Type B pancreatic cell (in vitro differentiated cells): ENCODE measurements around the gene CIRBP. TPM values are rescaled to one million over a fixed set of nuclear protein-coding genes. Genes with fewer than 3 reads are reported as not detected.
A peak's percentile ranks its signal among the peaks of the same experiment; 100 is the strongest.

Source experiments
- DNase-seq: peaks from one replicate; pipeline ENCODE4 v3.0.0; 2021; ENCODE audit warnings: mixed read lengths; ENCODE audit not compliant: unreplicated experiment; ENCODE audit errors: extremely low spot score
- H3K27ac Mint-ChIP-seq: 2 replicates; pipeline ENCODE4 v1.8.0; 2021; ENCODE audit warnings: mild to moderate bottlenecking, mixed read lengths
- H3K27me3 Mint-ChIP-seq: 2 replicates; pipeline ENCODE4 v1.8.0; 2021; ENCODE audit warnings: mixed read lengths
- H3K36me3 Mint-ChIP-seq: 2 replicates; pipeline ENCODE4 v1.8.0; 2021; ENCODE audit warnings: mixed read lengths
- H3K4me1 Mint-ChIP-seq: one replicate; pipeline ENCODE4 v1.8.0; 2021; ENCODE audit warnings: mixed read lengths; ENCODE audit not compliant: unreplicated experiment
- H3K4me3 Mint-ChIP-seq: 2 replicates; pipeline ENCODE4 v1.8.0; 2021; ENCODE audit warnings: mild to moderate bottlenecking, mixed read lengths
- H3K9me3 Mint-ChIP-seq: 2 replicates; pipeline ENCODE4 v1.8.0; 2021; ENCODE audit warnings: mixed read lengths
- total RNA-seq: library from RNA; stranded (reverse); gene quantifications from 2 replicates; pipeline ENCODE4 v1.2.1, GENCODE V29; 2021; ENCODE audit warnings: low replicate concordance
- TF ChIP-seq, protein P1 (sequence below): fragments of 200-600 bp; sonication (generic); conservative IDR thresholded peaks from 2 replicates; pipeline ENCODE4 v1.5.0; 2021; ENCODE audit warnings: antibody characterized with exemption, mild to moderate bottlenecking

Gene CIRBP
- total RNA-seq, 1 donor from 2014 or later: 421 TPM

DNA sequence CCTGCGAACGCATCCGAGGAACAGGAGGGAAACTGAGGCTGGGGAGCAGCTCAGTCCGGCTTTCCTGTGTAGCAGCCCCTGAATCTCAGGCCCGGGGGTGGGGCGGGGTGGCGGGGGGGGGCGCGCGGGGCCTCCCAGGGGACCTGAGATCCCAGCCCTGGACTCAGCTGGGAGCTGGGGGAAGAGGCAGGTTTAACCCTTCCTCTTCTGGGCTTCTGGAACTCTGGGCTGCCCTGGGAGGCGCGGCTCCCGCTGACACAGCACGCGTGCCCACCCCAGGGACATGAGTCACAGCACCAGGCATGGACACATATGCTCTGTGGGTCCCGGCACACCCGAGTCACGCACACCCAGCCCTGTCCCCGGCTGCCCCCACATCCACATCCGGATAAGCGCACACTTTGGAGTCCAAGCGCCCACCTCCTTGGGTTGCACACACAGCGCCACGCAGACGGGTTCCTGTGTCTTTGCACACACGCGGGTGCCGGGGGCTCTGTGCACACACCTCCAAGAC is 3.5 kb upstream of the CIRBP start:
- Mint-ChIP-seq H3K27me3 (peaks cover 3% of the 10 kb centered on the region), H3K36me3 (peaks cover 1% of the 10 kb centered on the region), H3K27ac (peak overlapping the region; percentile 97), H3K4me3 (peak overlapping the region; percentile 80), H3K9me3 (no peaks in the 10 kb centered on the region), H3K4me1 (peaks cover 31% of the 10 kb centered on the region)
- TF ChIP-seq, protein P1, sequence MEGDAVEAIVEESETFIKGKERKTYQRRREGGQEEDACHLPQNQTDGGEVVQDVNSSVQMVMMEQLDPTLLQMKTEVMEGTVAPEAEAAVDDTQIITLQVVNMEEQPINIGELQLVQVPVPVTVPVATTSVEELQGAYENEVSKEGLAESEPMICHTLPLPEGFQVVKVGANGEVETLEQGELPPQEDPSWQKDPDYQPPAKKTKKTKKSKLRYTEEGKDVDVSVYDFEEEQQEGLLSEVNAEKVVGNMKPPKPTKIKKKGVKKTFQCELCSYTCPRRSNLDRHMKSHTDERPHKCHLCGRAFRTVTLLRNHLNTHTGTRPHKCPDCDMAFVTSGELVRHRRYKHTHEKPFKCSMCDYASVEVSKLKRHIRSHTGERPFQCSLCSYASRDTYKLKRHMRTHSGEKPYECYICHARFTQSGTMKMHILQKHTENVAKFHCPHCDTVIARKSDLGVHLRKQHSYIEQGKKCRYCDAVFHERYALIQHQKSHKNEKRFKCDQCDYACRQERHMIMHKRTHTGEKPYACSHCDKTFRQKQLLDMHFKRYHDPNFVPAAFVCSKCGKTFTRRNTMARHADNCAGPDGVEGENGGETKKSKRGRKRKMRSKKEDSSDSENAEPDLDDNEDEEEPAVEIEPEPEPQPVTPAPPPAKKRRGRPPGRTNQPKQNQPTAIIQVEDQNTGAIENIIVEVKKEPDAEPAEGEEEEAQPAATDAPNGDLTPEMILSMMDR: no peak
- DNase-seq: no peak

DNA sequence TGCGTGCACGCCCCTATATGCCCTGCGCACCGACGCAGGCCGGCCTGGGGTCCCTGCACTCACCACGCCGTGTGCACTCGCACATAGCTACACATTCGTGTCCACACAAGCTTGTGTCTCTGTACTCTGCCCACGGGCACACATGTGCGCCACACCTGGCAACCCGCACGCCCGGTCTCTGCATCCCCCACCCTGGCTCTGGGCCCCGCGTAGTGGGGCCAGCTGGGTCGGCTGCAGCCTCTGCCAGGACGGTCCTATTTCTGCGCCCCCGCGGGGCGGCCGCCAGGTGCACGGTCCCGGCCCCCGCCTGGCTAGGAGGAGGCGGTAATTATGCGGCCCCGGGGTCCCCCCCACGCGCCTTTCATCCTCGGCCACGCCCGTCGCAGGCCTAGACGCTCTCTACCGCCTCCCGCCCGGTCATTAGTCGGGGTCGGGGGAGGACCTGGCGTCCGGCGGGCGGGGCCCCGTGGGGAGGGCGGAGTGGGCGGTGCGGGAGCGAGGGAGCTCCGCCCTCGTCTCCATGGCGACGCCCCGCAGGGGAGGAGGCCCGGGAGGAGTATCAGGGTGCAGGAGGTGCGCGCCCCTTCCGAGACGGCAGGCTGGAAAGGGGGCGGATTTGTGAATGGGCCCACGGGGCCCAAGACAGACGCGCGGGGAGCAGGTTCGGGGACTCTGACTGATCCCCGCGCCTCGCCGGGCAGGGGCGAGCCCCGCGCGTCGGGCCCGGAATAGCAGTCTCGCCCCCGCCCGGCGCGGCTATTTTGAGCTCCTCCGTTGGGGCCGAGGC is 2.8 kb upstream of the CIRBP start:
- TF ChIP-seq, protein P1: no peak
- no peak for DNase-seq
- peak overlapping the region; percentile 97 for H3K27ac Mint-ChIP-seq
- H3K36me3 Mint-ChIP-seq: peaks cover 7% of the 10 kb centered on the region
- H3K4me3 Mint-ChIP-seq: peak overlapping the region; percentile 71
- no peaks in the 10 kb centered on the region for H3K9me3 Mint-ChIP-seq
- H3K4me1 Mint-ChIP-seq: peaks cover 36% of the 10 kb centered on the region
- H3K27me3 Mint-ChIP-seq: peaks cover 3% of the 10 kb centered on the region

DNA sequence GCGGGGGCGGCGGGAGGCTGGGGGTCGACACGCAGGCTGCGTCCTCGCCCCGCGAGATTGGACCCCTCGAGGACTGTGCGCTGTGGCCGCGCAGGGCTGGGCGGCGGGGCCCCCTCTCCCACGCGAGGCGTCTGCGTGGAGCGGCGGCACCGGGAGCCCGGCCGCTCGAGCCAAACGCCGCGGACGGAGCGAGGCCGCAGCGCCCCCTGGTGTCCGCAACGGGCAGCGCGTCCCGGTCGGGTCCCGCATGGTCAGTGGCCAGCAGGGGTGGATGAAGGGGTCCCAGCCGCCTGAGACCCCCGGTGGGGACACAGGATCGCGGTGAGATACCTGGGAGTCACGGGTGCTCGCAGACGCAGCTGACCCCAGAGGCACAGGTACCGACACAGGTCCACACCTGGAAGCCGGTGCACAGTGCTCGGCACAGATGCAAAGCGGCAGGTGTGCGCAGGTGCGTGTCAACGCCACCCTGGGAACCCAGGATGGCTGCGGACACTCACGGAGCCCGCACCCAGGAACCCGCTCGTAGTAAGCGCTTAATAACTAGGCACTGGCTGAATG is 2.1 kb upstream of the CIRBP start:
- no peak for DNase-seq
- Mint-ChIP-seq H3K4me1 (peaks cover 30% of the 10 kb centered on the region), H3K4me3 (peak overlapping the region; percentile 74), H3K27ac (peak overlapping the region; percentile 79), H3K27me3 (peaks cover 3% of the 10 kb centered on the region), H3K9me3 (no peaks in the 10 kb centered on the region), H3K36me3 (peaks cover 7% of the 10 kb centered on the region)
- TF ChIP-seq, protein P1: peak; percentile 99

DNA sequence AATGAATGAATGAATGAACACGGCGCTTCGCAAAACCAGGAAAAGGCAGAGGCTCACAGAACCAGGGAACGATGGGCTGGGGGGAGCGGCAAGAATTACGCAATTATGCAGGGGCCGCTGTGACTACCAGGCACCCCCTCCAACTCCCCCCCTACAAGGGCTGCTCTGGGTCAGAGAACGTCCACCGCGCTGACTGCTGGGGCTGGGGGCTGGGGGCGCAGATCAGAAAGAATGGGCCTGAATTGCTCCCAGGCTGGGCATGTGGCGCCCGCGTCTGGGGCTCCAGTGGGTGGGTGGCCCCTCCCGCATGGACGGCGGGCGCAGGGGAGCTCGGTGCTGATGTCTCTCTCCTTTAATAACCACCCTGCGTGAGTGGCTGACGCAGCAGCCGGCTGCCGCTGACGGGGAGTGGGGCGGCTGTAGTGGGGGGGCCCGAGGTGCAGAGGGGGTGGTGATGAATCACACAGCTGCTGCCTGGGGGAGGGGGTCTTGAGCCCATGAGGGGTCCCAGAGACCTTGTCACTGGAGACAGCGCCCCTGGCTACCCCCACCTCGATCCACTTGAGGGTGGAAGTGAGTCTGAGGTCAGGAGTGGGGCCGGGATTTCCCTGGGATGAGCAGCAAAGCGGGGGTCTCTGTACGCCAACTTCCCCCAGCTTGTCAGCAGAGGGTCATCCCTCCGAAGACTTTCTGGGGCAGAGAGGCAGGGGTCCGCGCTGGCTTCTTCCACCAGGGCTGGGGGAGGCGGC is 1.5 kb upstream of the CIRBP start:
- Mint-ChIP-seq H3K27ac (peak overlapping the region; percentile 79), H3K9me3 (no peaks in the 10 kb centered on the region), H3K4me3 (peak overlapping the region; percentile 84), H3K36me3 (peaks cover 8% of the 10 kb centered on the region), H3K27me3 (peaks cover 3% of the 10 kb centered on the region), H3K4me1 (peaks cover 30% of the 10 kb centered on the region)
- DNase-seq: no peak
- TF ChIP-seq, protein P1: no peak

DNA sequence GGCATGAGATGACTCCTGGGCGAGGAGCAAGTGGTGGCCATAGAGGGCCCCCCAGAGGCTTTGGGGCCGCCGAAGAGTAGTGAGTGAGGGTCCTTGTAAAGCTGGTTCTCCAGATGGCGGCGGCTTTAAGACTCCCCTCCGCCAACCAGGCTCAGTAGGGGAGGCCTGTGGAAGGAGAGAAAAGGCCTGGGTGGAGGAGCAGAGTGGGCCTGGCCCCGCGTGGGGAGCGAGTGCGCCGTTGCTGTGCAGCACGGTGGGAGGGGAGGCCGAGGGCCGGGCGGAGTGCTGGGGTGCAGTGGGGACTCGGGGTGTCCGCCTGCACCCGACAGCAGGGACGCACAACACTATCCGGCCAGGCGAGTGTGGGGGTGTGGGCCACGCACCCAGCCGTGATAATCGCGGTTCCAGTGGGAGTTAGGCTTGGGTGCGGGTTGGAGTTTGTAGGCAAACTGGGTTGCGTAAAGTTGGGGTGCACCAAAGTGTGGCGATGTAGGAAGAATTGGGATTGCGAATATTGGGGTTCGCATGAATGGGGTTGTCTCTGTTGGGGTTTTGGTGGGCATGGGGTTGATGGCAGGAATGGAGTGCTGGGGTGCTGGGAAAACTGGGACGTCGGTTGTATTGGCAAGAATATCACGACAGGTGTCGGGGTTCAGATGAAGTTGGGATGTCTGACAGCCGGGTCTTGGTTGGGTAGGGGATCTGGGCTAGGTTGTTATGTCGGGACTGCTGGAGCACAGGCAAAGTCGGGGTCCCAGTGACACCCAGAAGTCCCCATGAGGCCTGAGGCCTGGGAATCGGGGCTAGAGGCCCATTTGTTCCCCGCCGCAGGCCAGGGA is 687 bp upstream of the CIRBP start:
- peaks cover 12% of the 10 kb centered on the region for H3K36me3 Mint-ChIP-seq
- H3K27ac Mint-ChIP-seq: peak overlapping the region; percentile 79
- peak overlapping the region; percentile 84 for H3K4me3 Mint-ChIP-seq
- TF ChIP-seq, protein P1: no peak
- DNase-seq: no peak
- peaks cover 31% of the 10 kb centered on the region for H3K4me1 Mint-ChIP-seq
- H3K27me3 Mint-ChIP-seq: peaks cover 3% of the 10 kb centered on the region
- H3K9me3 Mint-ChIP-seq: no peaks in the 10 kb centered on the region
